DND-41 (cell line): ENCODE measurements around the gene LUZP1.

ENCODE experiments used
- ATAC-seq: fragments of 200-7000 bp; cut with Tn5 transposase; 3 replicates; pipeline ENCODE4 v1.9.1; 2021; ENCODE audit warnings: low read depth; ENCODE audit not compliant: insufficient read depth
- DNase-seq: peaks from one replicate; pipeline ENCODE4 v3.0.0-alpha.2; 2020
- H2AFZ ChIP-seq: 2 replicates; pipeline ENCODE4 v1.6.0; 2012; ENCODE audit warnings: low read depth, low read length
- H3K27ac ChIP-seq: 2 replicates; pipeline ENCODE4 v1.5.1; 2012; ENCODE audit warnings: low read length, inconsistent platforms
- H3K27me3 ChIP-seq: fragments of 200-600 bp; sonication (generic); 2 replicates; pipeline ENCODE4 v1.6.0; 2012; ENCODE audit warnings: low read length, mild to moderate bottlenecking, inconsistent platforms; ENCODE audit not compliant: insufficient read depth, poor library complexity
- H3K36me3 ChIP-seq: 2 replicates; pipeline ENCODE4 v1.5.1; 2012; ENCODE audit warnings: low read length, inconsistent platforms; ENCODE audit not compliant: insufficient read depth
- H3K4me1 ChIP-seq: 2 replicates; pipeline ENCODE4 v1.5.1; 2012; ENCODE audit warnings: mild to moderate bottlenecking, low read length; ENCODE audit not compliant: insufficient read depth
- H3K4me2 ChIP-seq: 2 replicates; pipeline ENCODE4 v1.6.0; 2012; ENCODE audit warnings: mild to moderate bottlenecking, moderate library complexity, low read length, inconsistent platforms; ENCODE audit not compliant: insufficient read depth
- H3K4me3 ChIP-seq, 2 experiments: fragments of 200-600 bp in 1 of 2; shearing (Covaris generic) in 1 of 2; 2 replicates each; pipeline ENCODE4 v1.5.1; 2012 to 2016; ENCODE audit warnings: inconsistent platforms in 2 of 2, low read length in 2 of 2, mild to moderate bottlenecking in 2 of 2, low read depth in 1 of 2, moderate library complexity in 1 of 2
- H3K79me2 ChIP-seq: 2 replicates; pipeline ENCODE4 v1.6.0; 2012; ENCODE audit warnings: low read length, inconsistent platforms; ENCODE audit not compliant: insufficient read depth
- H3K9ac ChIP-seq: 2 replicates; pipeline ENCODE4 v1.6.0; 2012; ENCODE audit warnings: low read depth, mild to moderate bottlenecking, inconsistent platforms, low read length, moderate library complexity
- H3K9me3 ChIP-seq: 2 replicates; pipeline ENCODE4 v1.5.1; 2012; ENCODE audit warnings: low read length, moderate library complexity, mild to moderate bottlenecking, inconsistent platforms; ENCODE audit not compliant: insufficient read depth, severe bottlenecking
- H4K20me1 ChIP-seq: 2 replicates; pipeline ENCODE4 v1.6.0; 2012; ENCODE audit warnings: low read length; ENCODE audit not compliant: insufficient read depth
- CTCF ChIP-seq: IDR thresholded peaks from 2 replicates; pipeline ENCODE4 v1.5.1; 2012; ENCODE audit warnings: borderline replicate concordance, low read length, moderate library complexity, mild to moderate bottlenecking; ENCODE audit not compliant: poor library complexity, severe bottlenecking; ENCODE audit errors: extremely low read depth
- EZH2 ChIP-seq: IDR thresholded peaks from 3 replicates; pipeline ENCODE4 v1.6.1; 2012; ENCODE audit warnings: borderline replicate concordance, low read depth, mild to moderate bottlenecking, moderate library complexity, low read length, inconsistent platforms; ENCODE audit not compliant: severe bottlenecking

Gene LUZP1

GRCh38 chr1:23174426-23175110 is 5.9 kb upstream of the LUZP1 start:
- Histone ChIP-seq H3K4me2 (peak overlapping the region; percentile 21; the same call in 1 of the 2 replicates), H3K36me3 (no peaks in the 10 kb centered on the region), H2AFZ (no peak overlapping the region), H3K79me2 (no peaks in the 10 kb centered on the region), H3K27me3 (peaks cover 43% of the 10 kb centered on the region), H3K4me1 (peaks cover 18% of the 10 kb centered on the region), H4K20me1 (0 out of 2 replicates have a peak, but pooled peaks cover 7% of the 10 kb centered on the region), H3K4me3 (no peak overlapping the region), H3K9me3 (no peaks in the 10 kb centered on the region), H3K9ac (no peak overlapping the region), H3K27ac (no peak overlapping the region)
- DNase-seq (no peak), ATAC-seq (no peak)
- no peak for TF ChIP-seq CTCF
- no peak for TF ChIP-seq EZH2

GRCh38 chr1:23171181-23171755 is 2.6 kb upstream of the LUZP1 start:
- H3K4me3 ChIP-seq = no peak overlapping the region
- H3K9ac ChIP-seq = no peak overlapping the region
- no peak overlapping the region for H3K4me2 ChIP-seq
- peaks cover 14% of the 10 kb centered on the region for H3K79me2 ChIP-seq
- no peak for TF ChIP-seq EZH2
- DNase-seq = no peak
- H3K27ac ChIP-seq = no peak overlapping the region
- peaks cover 15% of the 10 kb centered on the region for H3K4me1 ChIP-seq
- H4K20me1 ChIP-seq = peaks cover 14% of the 10 kb centered on the region
- no peaks in the 10 kb centered on the region for H3K9me3 ChIP-seq
- H3K36me3 ChIP-seq = no peaks in the 10 kb centered on the region
- peaks cover 11% of the 10 kb centered on the region for H3K27me3 ChIP-seq
- H2AFZ ChIP-seq = no peak overlapping the region
- ATAC-seq = no peak

GRCh38 chr1:23169727-23170335 is 1.2 kb upstream of the LUZP1 start:
- TF ChIP-seq EZH2 = no peak
- TF ChIP-seq CTCF = no peak
- Histone ChIP-seq H2AFZ (no peak overlapping the region), H3K4me2 (no peak overlapping the region), H3K79me2 (peaks cover 28% of the 10 kb centered on the region), H3K4me1 (peaks cover 20% of the 10 kb centered on the region), H3K9me3 (no peaks in the 10 kb centered on the region), H4K20me1 (peaks cover 28% of the 10 kb centered on the region), H3K4me3 (no peak overlapping the region), H3K27ac (no peak overlapping the region), H3K27me3 (no peaks in the 10 kb centered on the region), H3K36me3 (no peaks in the 10 kb centered on the region), H3K9ac (no peak overlapping the region)
- DNase-seq (no peak), ATAC-seq (no peak)

GRCh38 chr1:23169195-23169575 is 529 bp upstream of the LUZP1 start:
- Histone ChIP-seq H3K4me3 (no peak overlapping the region), H3K4me1 (peaks cover 16% of the 10 kb centered on the region), H2AFZ (no peak overlapping the region), H4K20me1 (peaks cover 31% of the 10 kb centered on the region), H3K9ac (no peak overlapping the region), H3K9me3 (no peaks in the 10 kb centered on the region), H3K27ac (no peak overlapping the region), H3K4me2 (peak overlapping the region; percentile 86; the same call in 1 of the 2 replicates), H3K79me2 (peaks cover 35% of the 10 kb centered on the region), H3K27me3 (no peaks in the 10 kb centered on the region), H3K36me3 (no peaks in the 10 kb centered on the region)
- DNase-seq (no peak), ATAC-seq (no peak)
- no peak for TF ChIP-seq EZH2
- no peak for TF ChIP-seq CTCF
